GM21360 (cell line): ENCODE measurements around the gene PLCL2.
"Not testable (repeated sequence)": the region's sequence is repeated elsewhere in the genome, so short reads cannot be mapped to it uniquely, and the experiment has no call there.

Experiments used
- ATAC-seq: cut with Tn5 transposase; IDR thresholded peaks from one replicate; pipeline ENCODE4 v1.9.1; 2021; ENCODE audit warnings: mild to moderate bottlenecking, moderate library complexity; ENCODE audit not compliant: unreplicated experiment

The PLCL2 gene

GRCh38 chr3:17110660-17111396 lies 226.1 kb downstream of the PLCL2 start:
- no peak for ATAC-seq

GRCh38 chr3:17111586-17111985 lies 226.8 kb downstream of the PLCL2 start:
- no peak for ATAC-seq

DNA sequence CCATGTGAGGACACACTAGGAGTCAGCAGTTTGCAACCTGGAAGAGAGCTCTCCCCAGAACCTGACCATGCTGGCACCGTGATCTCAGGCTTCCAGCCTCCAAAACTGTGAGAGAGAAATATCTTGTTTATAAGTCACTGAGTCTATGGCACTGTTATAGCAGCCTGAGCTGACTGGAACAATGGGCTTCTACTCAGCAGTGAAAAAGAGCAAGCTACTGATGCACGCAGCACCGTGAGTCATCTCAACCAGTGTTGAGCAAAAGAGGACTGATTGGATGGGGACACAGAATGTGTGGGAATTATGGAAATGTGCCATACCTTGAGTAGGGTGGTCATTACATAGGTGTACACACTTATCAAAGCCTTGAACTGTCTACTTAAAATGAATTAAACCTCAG lies 230.4 kb downstream of the PLCL2 start:
- ATAC-seq = no peak

GRCh38 chr3:17116007-17116600 lies 231.3 kb downstream of the PLCL2 start:
- no peak for ATAC-seq

- ATAC-seq = no peak
Measured at GRCh38 chr3:17118771-17119170, 234.0 kb downstream of the PLCL2 start.

DNA sequence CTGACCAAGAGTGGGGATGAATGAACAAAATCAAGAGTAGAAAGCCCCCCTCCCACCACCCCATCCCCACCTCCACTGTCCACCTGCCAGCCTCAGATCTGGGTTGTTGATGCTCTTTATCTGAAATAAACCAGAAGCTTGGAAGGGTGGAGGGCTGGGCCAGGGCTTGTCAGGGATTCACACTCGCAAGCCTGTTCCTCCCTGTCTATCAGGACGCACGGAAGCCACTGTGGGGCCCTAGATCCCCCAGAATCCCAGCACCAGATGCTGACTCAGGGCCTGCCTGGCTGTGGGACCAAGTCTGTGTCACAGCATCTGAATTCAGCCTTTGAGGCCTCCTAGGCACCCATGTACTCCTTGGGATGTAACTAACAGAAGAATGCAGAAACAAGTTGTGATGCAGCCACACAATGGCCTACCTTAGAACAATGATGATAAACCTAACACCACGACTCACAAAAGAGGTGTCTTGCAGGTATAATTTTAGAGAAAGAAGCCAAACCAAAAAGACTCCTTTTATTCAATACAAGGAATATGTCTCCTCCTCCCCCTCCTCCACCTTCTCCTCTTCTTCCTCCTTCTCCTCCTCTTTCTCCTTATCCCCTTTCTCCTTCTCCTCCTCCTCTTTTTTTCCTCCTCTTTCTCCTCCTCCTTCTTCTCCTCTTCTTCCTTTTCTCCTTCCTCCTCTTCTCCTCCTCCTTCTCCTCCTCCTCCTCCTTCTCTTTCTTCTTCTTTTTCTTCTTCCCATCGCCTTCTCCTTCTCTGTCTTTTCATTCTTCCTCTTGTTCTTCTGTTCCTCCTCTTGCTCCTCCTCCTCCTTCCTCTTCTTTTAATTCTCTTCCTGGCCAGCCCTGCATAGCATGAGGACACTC lies 234.7 kb downstream of the PLCL2 start:
- no peak for ATAC-seq

DNA sequence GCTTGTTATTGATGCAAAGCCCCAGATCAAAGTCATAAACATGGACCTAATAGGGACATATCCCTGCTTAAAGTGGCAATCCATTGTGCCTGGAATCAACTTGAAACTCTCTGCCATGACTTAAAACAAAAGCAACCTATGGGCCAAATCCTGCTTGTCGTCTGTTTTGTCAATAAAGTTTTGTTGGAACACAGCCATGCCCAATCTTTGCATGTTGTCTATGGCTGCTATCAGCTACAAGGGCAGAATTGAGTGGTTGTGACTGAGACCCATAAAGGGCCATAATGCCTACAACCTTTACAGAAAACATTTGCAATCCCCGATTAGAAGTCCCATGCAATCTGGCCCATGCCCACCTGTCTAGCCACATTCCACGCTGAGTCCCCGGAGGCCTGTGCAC lies 235.4 kb downstream of the PLCL2 start:
- no peak for ATAC-seq

- no peak for ATAC-seq
Measured at GRCh38 chr3:17121336-17121735, 236.6 kb downstream of the PLCL2 start.

DNA sequence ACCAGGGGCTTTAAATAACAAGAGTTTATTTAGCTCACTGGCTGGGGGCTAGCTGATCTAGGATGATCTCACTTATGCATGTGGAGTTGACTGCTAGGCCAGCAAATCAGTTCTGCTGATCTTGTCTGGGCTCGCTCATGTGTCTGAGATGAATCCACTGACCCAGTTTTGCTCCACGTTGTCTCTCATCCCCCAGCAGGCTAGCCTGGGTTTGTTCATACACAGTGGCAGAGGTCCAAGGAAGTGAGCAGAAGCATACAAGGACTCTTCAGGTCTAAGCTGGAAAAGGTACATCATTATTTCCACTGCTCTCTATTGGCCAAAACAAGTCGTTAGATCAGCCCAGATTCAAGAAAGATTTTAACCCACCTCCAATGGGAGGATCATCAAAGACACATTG lies 238.0 kb downstream of the PLCL2 start:
- ATAC-seq = no peak

DNA sequence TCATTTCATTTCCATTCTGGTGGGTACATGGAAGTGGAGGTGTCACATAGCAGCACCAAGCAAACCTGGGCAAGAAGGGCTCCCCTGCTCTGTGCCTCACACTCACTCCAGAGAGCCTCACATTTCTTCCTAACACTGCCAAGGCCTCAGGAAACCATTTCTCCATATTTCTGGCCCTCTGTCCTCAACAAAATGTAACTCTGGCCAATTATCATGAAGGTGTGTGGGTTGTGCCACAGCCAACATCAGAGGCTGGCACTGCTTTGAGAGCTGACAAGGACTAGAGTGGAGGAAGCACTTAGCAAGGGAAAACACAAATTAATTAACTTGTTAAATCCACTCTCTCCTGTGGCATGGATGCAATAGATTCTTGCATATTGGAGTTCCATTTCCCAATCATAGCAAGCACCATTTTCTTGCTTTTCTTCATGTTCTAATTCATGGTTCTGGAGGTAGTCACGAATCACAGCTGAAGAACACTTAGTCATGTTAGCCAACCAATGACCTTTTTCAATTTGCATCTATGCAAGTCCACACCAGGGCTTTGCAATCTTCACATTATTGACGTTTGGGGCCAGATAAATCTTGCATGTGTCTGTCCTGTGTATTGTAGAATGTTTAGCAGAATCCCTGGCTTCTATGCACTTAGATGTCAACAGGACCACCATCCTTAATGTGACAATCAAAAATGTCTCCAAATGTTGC lies 241.1 kb downstream of the PLCL2 start:
- no peak for ATAC-seq

DNA sequence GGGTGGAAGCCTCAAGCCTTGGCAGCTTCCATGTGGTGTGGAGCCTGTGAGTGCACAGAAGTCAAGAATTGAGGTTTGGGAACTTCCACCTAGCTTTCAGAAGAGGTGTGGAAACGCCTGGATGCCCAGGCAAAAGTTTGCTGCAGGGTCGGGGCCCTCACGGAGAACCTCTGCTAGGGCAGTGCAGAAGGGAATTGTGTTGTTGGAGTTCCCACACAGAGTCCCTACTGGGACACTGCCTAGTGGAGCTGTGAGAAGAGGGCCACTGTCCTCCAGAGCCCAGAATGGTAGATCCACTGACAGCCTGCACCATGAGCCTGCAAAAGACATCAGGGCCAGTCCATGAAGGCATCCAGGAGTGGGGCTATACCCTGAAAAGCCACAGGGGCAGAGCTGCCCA lies 243.9 kb downstream of the PLCL2 start:
- ATAC-seq = not testable (repeated sequence)

DNA sequence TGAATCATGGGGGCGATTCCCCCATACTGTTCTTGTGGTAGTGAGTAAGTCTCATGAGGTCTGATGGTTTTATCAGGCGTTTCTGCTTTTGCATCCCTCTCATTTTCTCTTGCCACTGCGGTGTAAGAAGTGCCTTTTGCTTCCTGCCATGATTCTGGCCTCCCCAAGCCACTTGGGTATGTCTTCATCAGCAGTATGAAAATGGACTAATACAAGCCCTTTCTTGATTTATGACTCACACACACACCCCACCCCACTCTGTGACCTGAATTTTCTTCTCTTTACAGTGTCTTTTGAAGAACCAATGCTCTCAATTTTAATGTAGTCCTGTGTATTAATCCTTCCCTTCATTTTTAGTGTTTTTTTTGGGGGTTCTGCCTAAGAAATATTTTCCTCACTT lies 244.8 kb downstream of the PLCL2 start:
- no peak for ATAC-seq

GRCh38 chr3:17130956-17131355 lies 246.2 kb downstream of the PLCL2 start:
- ATAC-seq = no peak

DNA sequence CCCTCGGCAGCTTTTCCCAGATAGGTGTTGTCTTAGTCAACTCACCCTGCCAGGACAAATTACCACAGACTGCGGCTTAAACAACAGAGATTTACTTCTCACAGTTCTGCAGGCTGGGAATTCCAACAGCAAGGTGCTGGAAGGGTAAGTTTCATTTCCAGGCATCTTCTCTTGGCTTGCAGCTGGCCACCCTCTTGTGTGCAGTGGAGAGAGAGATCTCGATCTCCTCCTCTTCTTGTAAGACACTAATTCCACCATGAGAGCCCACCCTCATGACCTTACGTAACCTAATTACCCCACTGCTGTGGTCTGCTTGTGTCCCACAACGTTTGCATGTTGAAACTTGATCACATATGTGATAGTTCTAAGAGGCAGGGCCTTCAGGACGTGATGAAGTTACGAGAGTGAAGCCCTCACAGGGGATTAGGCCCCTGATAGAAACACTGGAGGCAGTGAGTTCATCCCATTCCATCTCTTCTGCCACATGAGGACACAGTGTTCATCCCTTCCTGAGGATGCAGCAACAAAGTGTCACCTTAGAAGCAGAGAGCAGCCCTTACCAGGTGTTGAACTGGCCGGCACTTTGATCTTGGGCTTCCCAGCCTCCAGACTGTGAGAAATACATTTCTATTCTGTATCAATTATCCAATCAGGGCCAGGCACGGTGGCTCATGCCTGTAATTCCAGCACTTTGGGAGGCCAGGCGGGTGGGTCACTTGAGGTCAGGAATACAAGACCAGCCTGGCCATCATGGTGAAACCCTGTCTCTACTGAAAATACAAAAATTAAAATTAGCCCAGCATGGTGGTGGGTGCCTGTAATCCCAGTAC lies 247.7 kb downstream of the PLCL2 start:
- ATAC-seq = no peak

DNA sequence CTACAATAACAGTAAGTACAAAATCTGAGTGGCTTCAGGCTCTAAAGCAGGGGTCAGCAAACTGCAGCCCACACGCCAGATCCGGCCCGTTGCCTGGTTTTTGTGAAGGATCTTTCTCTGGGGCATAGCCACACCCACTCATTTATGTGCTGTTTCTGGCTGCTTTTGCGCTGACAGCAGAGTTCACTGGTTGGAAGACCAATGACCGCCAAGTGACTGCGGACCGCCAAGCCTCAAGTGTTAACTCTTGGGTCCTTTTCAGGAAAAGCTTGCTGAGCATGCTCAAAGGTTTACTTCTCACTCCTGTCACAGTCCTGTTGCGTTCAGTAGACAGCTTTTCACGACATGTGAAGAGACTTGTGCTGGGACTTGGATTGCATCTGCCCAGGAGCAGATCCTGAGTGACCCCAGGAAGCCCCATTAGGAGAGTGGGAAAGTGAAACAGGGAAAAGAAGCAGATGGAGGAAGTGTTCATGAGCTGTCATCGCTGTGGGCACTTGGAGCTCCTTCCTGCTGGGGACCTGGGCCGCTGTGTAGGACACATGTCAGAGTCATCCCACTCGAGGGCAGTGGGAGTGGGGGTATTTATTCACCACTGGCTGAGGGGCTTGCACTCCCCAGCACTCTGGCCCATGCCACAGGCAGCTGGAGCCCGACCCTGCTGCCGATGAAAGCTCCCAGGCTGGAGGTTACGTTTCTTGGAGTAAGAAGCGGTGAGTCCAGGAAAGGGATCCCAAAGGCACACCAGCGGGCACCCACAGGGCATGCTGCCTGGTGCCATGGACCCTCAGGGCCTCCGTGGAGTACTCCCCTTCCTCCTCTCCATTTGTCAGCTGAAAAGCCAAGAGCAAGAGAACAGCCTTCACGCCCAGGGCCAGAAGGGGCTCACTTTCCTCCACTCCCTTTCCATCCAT lies 249.1 kb downstream of the PLCL2 start:
- no peak for ATAC-seq

- no peak for ATAC-seq
Measured at GRCh38 chr3:17135696-17136095, 250.9 kb downstream of the PLCL2 start.

DNA sequence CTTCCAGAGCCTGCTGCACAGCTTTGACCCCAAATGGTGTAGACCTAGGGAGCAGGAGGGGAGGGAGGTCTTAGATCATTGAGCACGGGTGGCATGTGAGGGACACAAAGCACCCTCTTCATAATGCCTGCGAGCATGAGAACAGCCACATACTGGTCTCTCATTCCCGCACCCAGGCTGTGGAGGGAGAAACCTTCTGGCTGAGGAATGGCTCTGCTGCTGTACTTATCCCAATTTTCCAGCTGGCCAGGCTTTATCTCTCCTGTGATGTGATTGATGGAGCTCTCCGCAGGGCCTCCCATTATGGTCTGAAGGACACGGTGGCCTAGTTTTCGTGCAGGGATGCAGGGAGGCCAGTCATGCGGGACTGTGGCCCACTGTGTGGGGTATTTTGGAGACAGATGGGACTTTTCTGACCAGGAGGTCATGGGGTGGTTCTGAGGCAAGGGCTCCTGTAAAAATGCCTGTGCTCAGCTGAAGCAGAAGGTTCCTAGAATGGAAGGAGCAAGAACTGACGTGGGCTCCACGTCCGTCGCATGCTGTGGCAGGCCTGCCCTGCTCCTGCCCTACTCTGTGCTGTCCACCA lies 251.5 kb downstream of the PLCL2 start:
- ATAC-seq = no peak

DNA sequence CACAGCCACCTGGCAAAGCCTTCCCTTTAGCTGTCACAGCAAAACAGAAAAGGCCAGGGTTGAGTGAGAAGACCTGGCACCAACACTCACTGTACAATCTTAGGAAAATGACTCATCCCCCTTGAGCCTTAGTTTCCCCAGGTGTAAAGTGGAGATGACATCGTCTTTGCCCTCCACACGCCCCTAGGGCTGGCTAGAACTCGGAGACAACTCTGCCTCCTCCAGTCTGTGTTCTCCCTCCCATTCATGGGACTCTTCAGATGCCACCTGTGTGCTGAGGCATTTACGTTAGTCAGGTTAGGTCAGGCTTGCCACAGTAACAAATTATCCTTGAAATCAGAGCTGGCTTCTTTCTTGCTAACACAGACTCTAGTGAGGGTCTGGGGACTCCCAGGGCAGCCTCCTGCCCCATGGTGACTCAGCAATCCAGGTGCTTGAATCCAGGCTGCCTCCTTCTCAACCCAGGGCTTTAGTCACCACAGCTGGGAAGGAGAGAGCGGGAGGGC lies 252.6 kb downstream of the PLCL2 start:
- no peak for ATAC-seq
